ENCODE results near the gene PRICKLE3.

DNA sequence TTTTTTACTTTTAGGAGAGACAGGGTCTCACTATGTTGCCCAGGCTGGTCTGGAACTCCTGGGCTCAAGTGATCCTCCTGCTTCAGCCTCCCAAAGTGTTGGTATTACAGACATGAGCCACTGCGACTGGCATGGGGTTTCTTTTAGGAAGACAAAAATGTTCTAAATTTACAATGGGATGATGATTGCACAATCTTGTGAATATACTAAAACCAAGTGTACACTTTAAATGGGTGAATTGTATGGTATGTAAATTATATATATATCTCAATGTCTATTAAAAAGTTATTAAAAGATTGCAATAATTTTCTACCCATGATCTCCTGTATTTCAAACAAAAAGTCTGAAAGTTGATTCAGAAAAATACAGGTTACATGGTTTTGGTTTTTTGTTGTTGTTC, 32.7 kb downstream of the PRICKLE3 start:
- TF ChIP-seq POLR2A (IDR thresholded peaks at IDR 0.05) = no peak
- TF ChIP-seq, protein P1, sequence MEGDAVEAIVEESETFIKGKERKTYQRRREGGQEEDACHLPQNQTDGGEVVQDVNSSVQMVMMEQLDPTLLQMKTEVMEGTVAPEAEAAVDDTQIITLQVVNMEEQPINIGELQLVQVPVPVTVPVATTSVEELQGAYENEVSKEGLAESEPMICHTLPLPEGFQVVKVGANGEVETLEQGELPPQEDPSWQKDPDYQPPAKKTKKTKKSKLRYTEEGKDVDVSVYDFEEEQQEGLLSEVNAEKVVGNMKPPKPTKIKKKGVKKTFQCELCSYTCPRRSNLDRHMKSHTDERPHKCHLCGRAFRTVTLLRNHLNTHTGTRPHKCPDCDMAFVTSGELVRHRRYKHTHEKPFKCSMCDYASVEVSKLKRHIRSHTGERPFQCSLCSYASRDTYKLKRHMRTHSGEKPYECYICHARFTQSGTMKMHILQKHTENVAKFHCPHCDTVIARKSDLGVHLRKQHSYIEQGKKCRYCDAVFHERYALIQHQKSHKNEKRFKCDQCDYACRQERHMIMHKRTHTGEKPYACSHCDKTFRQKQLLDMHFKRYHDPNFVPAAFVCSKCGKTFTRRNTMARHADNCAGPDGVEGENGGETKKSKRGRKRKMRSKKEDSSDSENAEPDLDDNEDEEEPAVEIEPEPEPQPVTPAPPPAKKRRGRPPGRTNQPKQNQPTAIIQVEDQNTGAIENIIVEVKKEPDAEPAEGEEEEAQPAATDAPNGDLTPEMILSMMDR (IDR thresholded peaks at IDR 0.05) = no peak
